ENCODE results near the gene TPP2.

The TPP2 gene

GRCh38 chr13:102690883-102691282 lies 94.1 kb downstream of the TPP2 start:
- DNase-seq = no peak
- no peak overlapping the region for H3K4me3 ChIP-seq
- H3K36me3 ChIP-seq = no peaks in the 10 kb centered on the region
- H3K27ac ChIP-seq = no peak overlapping the region
- H3K9me3 ChIP-seq = no peaks in the 10 kb centered on the region
- intact Hi-C loops (cut with DNase I; ENCODE audit: low total_unique reads) = no loop called here
- TF ChIP-seq CTCF (IDR thresholded peaks at IDR 0.05) = no peak
- peaks cover 0 to 46% of the 10 kb centered on the region in 2 donors for H3K27me3 ChIP-seq
- no peaks in the 10 kb centered on the region for H3K4me1 ChIP-seq

- Histone ChIP-seq H3K36me3 (no peaks in the 10 kb centered on the region), H3K4me1 (no peaks in the 10 kb centered on the region), H3K9me3 (no peaks in the 10 kb centered on the region), H3K27ac (no peak overlapping the region), H3K4me3 (no peak overlapping the region), H3K27me3 (peaks cover 0 to 46% of the 10 kb centered on the region in 2 donors)
- intact Hi-C loops (cut with DNase I; ENCODE audit: low total_unique reads) = no loop called here
- no peak for DNase-seq
- no peak for TF ChIP-seq CTCF (IDR thresholded peaks at IDR 0.05)
Measured at GRCh38 chr13:102692491-102692826, 95.7 kb downstream of the TPP2 start.

GRCh38 chr13:102693250-102693649 lies 96.5 kb downstream of the TPP2 start:
- no peaks in the 10 kb centered on the region for H3K9me3 ChIP-seq
- TF ChIP-seq CTCF (IDR thresholded peaks at IDR 0.05) = no peak
- H3K27me3 ChIP-seq = peaks cover 0 to 44% of the 10 kb centered on the region in 2 donors
- no peak overlapping the region for H3K4me3 ChIP-seq
- H3K4me1 ChIP-seq = no peaks in the 10 kb centered on the region
- H3K36me3 ChIP-seq = no peaks in the 10 kb centered on the region
- H3K27ac ChIP-seq = no peak overlapping the region
- DNase-seq = no peak
- intact Hi-C loops (cut with DNase I; ENCODE audit: low total_unique reads) = no loop called here

GRCh38 chr13:102693776-102694175 lies 97.0 kb downstream of the TPP2 start:
- H3K27me3 ChIP-seq = peaks cover 0 to 41% of the 10 kb centered on the region in 2 donors
- no peak overlapping the region for H3K4me3 ChIP-seq
- TF ChIP-seq CTCF (IDR thresholded peaks at IDR 0.05) = no peak
- H3K9me3 ChIP-seq = peaks cover 0 to 3% (median 0%) of the 10 kb centered on the region in 3 donors
- no peak overlapping the region for H3K27ac ChIP-seq
- intact Hi-C loops (cut with DNase I; ENCODE audit: low total_unique reads) = no loop called here
- H3K4me1 ChIP-seq = no peaks in the 10 kb centered on the region
- DNase-seq = no peak
- no peaks in the 10 kb centered on the region for H3K36me3 ChIP-seq

GRCh38 chr13:102694937-102695336 lies 98.2 kb downstream of the TPP2 start, which contains the start of gene METTL21C:
Gene METTL21C (minus strand): TSS chr13:102695044. CDS start chr13:102694498, 546 bp downstream.
- H3K27ac ChIP-seq = no peak within 1 kb of the TSS
- intact Hi-C loops (cut with DNase I; ENCODE audit: low total_unique reads) = no loop called here
- no peak for TF ChIP-seq CTCF (IDR thresholded peaks at IDR 0.05)
- DNase-seq = no peak
- H3K36me3 ChIP-seq = no peaks in the 10 kb centered on the region
- H3K9me3 ChIP-seq = peaks cover 0 to 3% (median 0%) of the 10 kb centered on the region in 3 donors
- H3K4me1 ChIP-seq = peaks cover 0 to under 1% (median 0%) of the 10 kb centered on the region in 4 donors
- H3K4me3 ChIP-seq = no peak within 1 kb of the TSS
- H3K27me3 ChIP-seq = peaks cover 0 to 33% of the 10 kb centered on the region in 2 donors

- no peak overlapping the region for H3K4me3 ChIP-seq
- H3K4me1 ChIP-seq = peaks cover 0 to 14% (median 0%) of the 10 kb centered on the region in 4 donors
- no peak overlapping the region for H3K27ac ChIP-seq
- H3K9me3 ChIP-seq = peaks cover 0 to 3% (median 0%) of the 10 kb centered on the region in 3 donors
- peaks cover 0 to 19% of the 10 kb centered on the region in 2 donors for H3K27me3 ChIP-seq
- no peak for TF ChIP-seq CTCF (IDR thresholded peaks at IDR 0.05)
- no peaks in the 10 kb centered on the region for H3K36me3 ChIP-seq
- intact Hi-C loops (cut with DNase I; ENCODE audit: low total_unique reads) = no loop called here
- no peak for DNase-seq
Measured at GRCh38 chr13:102696465-102696864, 99.7 kb downstream of the TPP2 start.
